Caco-2 (cell line): ENCODE results near the gene ARHGAP25. TPM values are rescaled to one million over a fixed set of nuclear protein-coding genes. Genes with fewer than 3 reads are reported as not detected.

Experiments used
- BruUV-seq: library from RNA; stranded (reverse); fragments of 400-500 nt; replicated peaks from 2 replicates; lab custom pipeline; 2021; lab: Mats Ljungman, UMichigan
- CTCF ChIA-PET: fragments of 300-600 bp; sonication (Branson Sonifier 250); formaldehyde crosslinking; loops from one replicate; lab custom pipeline; 2022; ENCODE audit warnings: antibody characterized with exemption; lab: Charles Lee
- POLR2A ChIA-PET: fragments of 300-600 bp; sonication (Branson Sonifier 250); formaldehyde crosslinking; loops from one replicate; lab custom pipeline; 2022; ENCODE audit warnings: antibody characterized with exemption; lab: Charles Lee
- DNase-seq, 2 experiments: peaks; one replicate each; pipeline versions ENCODE4 v3.0.0 to v3.0.0-alpha.2; 2020 to 2022
- H3K27me3 ChIP-seq: replicated peaks from 2 replicates; pipeline ENCODE4 v1.6.0; 2011; ENCODE audit warnings: low read length; ENCODE audit not compliant: control insufficient read depth, insufficient read depth
- H3K36me3 ChIP-seq: 2 replicates; pipeline ENCODE4 v1.5.1; 2011; ENCODE audit warnings: low read length; ENCODE audit not compliant: control insufficient read depth, insufficient read depth
- H3K4me1 ChIP-seq: fragments of 250-450 bp; sonication (Bioruptor Pico); 2 replicates; pipeline ENCODE4 v1.5.1; 2020; ENCODE audit warnings: mild to moderate bottlenecking
- H3K4me3 ChIP-seq: 2 replicates; pipeline ENCODE4 v1.5.1; 2011; ENCODE audit warnings: low read depth, mild to moderate bottlenecking, control low read depth, low read length
- H3K9me3 ChIP-seq: fragments of 250-450 bp; sonication (Bioruptor Pico); 2 replicates; pipeline ENCODE4 v1.5.1; 2020; ENCODE audit warnings: mild to moderate bottlenecking, moderate library complexity
- H3K27ac Mint-ChIP-seq: one replicate; pipeline ENCODE4 v1.8.0; 2022; ENCODE audit warnings: mixed read lengths; ENCODE audit not compliant: unreplicated experiment
- H3K27me3 Mint-ChIP-seq: one replicate; pipeline ENCODE4 v1.8.0; 2022; ENCODE audit warnings: mixed read lengths; ENCODE audit not compliant: insufficient read depth, unreplicated experiment
- H3K36me3 Mint-ChIP-seq: one replicate; pipeline ENCODE4 v1.8.0; 2022; ENCODE audit warnings: mild to moderate bottlenecking, mixed read lengths; ENCODE audit not compliant: insufficient read depth, unreplicated experiment
- H3K4me1 Mint-ChIP-seq: one replicate; pipeline ENCODE4 v1.8.0; 2022; ENCODE audit warnings: low read depth, mixed read lengths; ENCODE audit not compliant: unreplicated experiment
- H3K4me3 Mint-ChIP-seq: one replicate; pipeline ENCODE4 v1.8.0; 2022; ENCODE audit warnings: mild to moderate bottlenecking, moderate library complexity, mixed read lengths; ENCODE audit not compliant: unreplicated experiment
- H3K9me3 Mint-ChIP-seq: one replicate; pipeline ENCODE4 v1.8.0; 2022; ENCODE audit warnings: mixed read lengths; ENCODE audit not compliant: unreplicated experiment
- intact Hi-C: fragments of 100-400 bp; cut with micrococcal nuclease; formaldehyde crosslinking; loops from one replicate; pipeline ENCODE4 v1.10.0; 2022; ENCODE audit not compliant: unreplicated experiment
- total RNA-seq: library from RNA; stranded (reverse); gene quantifications from 2 replicates; pipeline ENCODE4 v1.2.3, GENCODE V29; 2022
- TF ChIP-seq, protein P1 (sequence below), 2 experiments: fragments of 200-600 bp in 1 of 2; IDR thresholded peaks; 1 replicate in 1 of 2; 2 replicates in 1 of 2; pipeline versions ENCODE4 v1.5.1 to v1.8.0; 2011 to 2022; ENCODE audit warnings: antibody characterized with exemption in 1 of 2, control low read depth in 1 of 2, inconsistent platforms in 1 of 2, low read depth in 1 of 2, low read length in 1 of 2, mild to moderate bottlenecking in 1 of 2, moderate library complexity in 1 of 2; ENCODE audit not compliant: insufficient read depth in 1 of 2, severe bottlenecking in 1 of 2, unreplicated experiment in 1 of 2

ARHGAP25 gene
- total RNA-seq, 1 experiment from 2014 or later = 0.48 TPM

- Mint-ChIP-seq H3K4me3 (no peak overlapping the region), H3K27ac (no peak overlapping the region), H3K9me3 (no peaks in the 10 kb centered on the region), H3K27me3 (peaks cover 4% of the 10 kb centered on the region), H3K4me1 (no peaks in the 10 kb centered on the region), H3K36me3 (no peaks in the 10 kb centered on the region)
- H3K36me3 ChIP-seq = no peaks in the 10 kb centered on the region
- CTCF ChIA-PET = no interaction called here
- TF ChIP-seq, protein P1, sequence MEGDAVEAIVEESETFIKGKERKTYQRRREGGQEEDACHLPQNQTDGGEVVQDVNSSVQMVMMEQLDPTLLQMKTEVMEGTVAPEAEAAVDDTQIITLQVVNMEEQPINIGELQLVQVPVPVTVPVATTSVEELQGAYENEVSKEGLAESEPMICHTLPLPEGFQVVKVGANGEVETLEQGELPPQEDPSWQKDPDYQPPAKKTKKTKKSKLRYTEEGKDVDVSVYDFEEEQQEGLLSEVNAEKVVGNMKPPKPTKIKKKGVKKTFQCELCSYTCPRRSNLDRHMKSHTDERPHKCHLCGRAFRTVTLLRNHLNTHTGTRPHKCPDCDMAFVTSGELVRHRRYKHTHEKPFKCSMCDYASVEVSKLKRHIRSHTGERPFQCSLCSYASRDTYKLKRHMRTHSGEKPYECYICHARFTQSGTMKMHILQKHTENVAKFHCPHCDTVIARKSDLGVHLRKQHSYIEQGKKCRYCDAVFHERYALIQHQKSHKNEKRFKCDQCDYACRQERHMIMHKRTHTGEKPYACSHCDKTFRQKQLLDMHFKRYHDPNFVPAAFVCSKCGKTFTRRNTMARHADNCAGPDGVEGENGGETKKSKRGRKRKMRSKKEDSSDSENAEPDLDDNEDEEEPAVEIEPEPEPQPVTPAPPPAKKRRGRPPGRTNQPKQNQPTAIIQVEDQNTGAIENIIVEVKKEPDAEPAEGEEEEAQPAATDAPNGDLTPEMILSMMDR (IDR thresholded peaks at IDR 0.05; ENCODE audit: insufficient read depth in 1 of 2, low read depth in 1 of 2, low read length in 1 of 2, severe bottlenecking in 1 of 2, unreplicated experiment in 1 of 2) = no peak
- intact Hi-C loops = no loop called here
- no peaks in the 10 kb centered on the region for H3K9me3 ChIP-seq
- POLR2A ChIA-PET = no interaction called here
- DNase-seq = no peak
- no TSS peak for BruUV-seq
- H3K4me3 ChIP-seq = no peak overlapping the region
- 0 out of 2 replicates have a peak, but pooled peaks cover 5% of the 10 kb centered on the region for H3K4me1 ChIP-seq
- H3K27me3 ChIP-seq = no peaks in the 10 kb centered on the region
These were observed 110.4 kb downstream of the ARHGAP25 start for GRCh38 chr2:68845043-68845442.

DNA sequence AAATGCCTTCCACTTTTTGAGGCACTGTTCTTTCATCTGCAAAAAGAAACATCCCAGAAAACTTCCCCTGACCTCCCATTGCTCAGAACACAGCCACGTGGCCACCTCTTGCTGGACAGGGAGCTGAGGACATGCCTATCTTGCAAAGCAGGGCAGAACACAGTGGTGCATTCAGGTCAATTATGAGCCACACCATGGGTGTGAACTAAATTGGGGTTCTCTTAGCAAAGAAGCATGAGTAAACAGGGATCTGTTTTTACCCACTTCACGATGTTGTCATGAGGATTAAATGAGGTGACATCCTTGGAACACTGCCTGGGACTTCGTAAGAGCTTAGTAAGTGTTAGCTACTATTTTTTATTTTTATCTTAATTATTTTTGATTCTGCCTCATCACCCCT, 111.5 kb downstream of the ARHGAP25 start:
- no TSS peak for BruUV-seq
- CTCF ChIA-PET = no interaction called here
- no peak for DNase-seq
- no peaks in the 10 kb centered on the region for H3K4me1 Mint-ChIP-seq
- intact Hi-C loops = no loop called here
- Histone ChIP-seq H3K4me1 (peaks cover 15% of the 10 kb centered on the region; the same call in 1 of the 2 replicates), H3K27me3 (no peaks in the 10 kb centered on the region), H3K4me3 (no peak overlapping the region), H3K36me3 (no peaks in the 10 kb centered on the region), H3K9me3 (no peaks in the 10 kb centered on the region)
- H3K9me3 Mint-ChIP-seq = no peaks in the 10 kb centered on the region
- H3K27me3 Mint-ChIP-seq = peaks cover 4% of the 10 kb centered on the region
- TF ChIP-seq, protein P1 (IDR thresholded peaks at IDR 0.05; ENCODE audit: insufficient read depth in 1 of 2, low read depth in 1 of 2, low read length in 1 of 2, severe bottlenecking in 1 of 2, unreplicated experiment in 1 of 2) = no peak
- H3K27ac Mint-ChIP-seq = no peak overlapping the region
- H3K36me3 Mint-ChIP-seq = no peaks in the 10 kb centered on the region
- no peak overlapping the region for H3K4me3 Mint-ChIP-seq
- POLR2A ChIA-PET = no interaction called here

GRCh38 chr2:68847751-68848150, 113.1 kb downstream of the ARHGAP25 start:
- CTCF ChIA-PET = interaction anchor here (0.7 kb wide), 1 partner anchor 9 kb away, joined by 3 read pairs; no protein-coding TSS in a partner anchor
- H3K4me3 ChIP-seq = no peak overlapping the region
- no peaks in the 10 kb centered on the region for H3K27me3 ChIP-seq
- H3K4me3 Mint-ChIP-seq = no peak overlapping the region
- H3K4me1 Mint-ChIP-seq = no peaks in the 10 kb centered on the region
- BruUV-seq = no TSS peak
- H3K27me3 Mint-ChIP-seq = peaks cover 4% of the 10 kb centered on the region
- peaks cover 15% of the 10 kb centered on the region; the same call in 1 of the 2 replicates for H3K4me1 ChIP-seq
- intact Hi-C loops = no loop called here
- H3K9me3 Mint-ChIP-seq = no peaks in the 10 kb centered on the region
- H3K36me3 ChIP-seq = no peaks in the 10 kb centered on the region
- POLR2A ChIA-PET = no interaction called here
- TF ChIP-seq, protein P1 (IDR thresholded peaks at IDR 0.05; ENCODE audit: insufficient read depth in 1 of 2, low read depth in 1 of 2, low read length in 1 of 2, severe bottlenecking in 1 of 2, unreplicated experiment in 1 of 2) = no peak
- no peak for DNase-seq
- no peaks in the 10 kb centered on the region for H3K9me3 ChIP-seq
- no peak overlapping the region for H3K27ac Mint-ChIP-seq
- no peaks in the 10 kb centered on the region for H3K36me3 Mint-ChIP-seq
